LoVo (cell line): ENCODE results near the gene C2CD5.
"Not testable (repeated sequence)": the region's sequence is repeated elsewhere in the genome, so short reads cannot be mapped to it uniquely, and the experiment has no call there.

Source experiments
- DNase-seq: peaks from one replicate; pipeline ENCODE4 v3.0.0-alpha.2; 2016; ENCODE audit warnings: low spot score

The C2CD5 gene

GRCh38 chr12:22536346-22536945 is 7.9 kb downstream of the C2CD5 start:
- no peak for DNase-seq

GRCh38 chr12:22535478-22535877 is 8.9 kb downstream of the C2CD5 start:
- no peak for DNase-seq

DNA sequence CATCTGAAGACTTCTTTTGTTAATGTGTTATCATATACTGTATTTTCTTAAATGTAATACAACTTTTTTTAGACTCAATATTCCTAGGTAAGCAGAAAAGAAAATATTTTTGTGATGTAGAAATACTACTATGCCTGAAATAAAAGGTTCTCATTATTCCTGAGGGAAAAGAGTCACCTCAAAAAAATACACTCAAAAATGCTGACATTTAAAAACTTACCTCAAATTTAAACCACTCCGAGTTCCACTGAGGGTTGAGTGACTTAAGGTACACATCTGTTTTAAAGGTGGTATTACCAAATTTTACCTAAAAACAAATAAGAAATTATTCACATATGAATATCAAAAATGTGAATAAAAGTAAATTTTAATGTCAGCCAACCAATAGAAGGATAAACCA is 9.3 kb downstream of the C2CD5 start:
- no peak for DNase-seq

GRCh38 chr12:22533155-22533554 is 11.2 kb downstream of the C2CD5 start:
- no peak for DNase-seq

GRCh38 chr12:22532317-22532716 is 12.0 kb downstream of the C2CD5 start:
- no peak for DNase-seq

DNA sequence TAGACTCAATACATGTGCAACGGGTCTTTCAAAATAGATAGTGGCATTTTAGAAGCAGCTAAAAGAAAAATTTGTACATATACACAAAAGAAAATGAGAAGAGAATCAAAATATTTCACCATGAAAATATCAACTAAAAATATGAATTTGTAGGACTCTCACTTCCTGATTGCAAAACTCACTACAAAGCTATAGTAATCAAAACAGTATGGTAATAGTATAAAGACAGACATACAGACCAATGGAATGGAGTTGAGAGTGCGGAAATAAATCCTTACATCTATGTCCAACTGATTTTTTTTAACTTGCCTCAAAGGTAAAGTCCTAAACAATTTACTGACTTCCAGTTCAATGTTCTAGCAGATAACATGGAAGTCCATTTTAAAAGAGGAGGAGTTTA is 13.1 kb downstream of the C2CD5 start:
- DNase-seq: no peak

GRCh38 chr12:22529281-22530060 is 14.9 kb downstream of the C2CD5 start:
- DNase-seq: peak; percentile 32

DNA sequence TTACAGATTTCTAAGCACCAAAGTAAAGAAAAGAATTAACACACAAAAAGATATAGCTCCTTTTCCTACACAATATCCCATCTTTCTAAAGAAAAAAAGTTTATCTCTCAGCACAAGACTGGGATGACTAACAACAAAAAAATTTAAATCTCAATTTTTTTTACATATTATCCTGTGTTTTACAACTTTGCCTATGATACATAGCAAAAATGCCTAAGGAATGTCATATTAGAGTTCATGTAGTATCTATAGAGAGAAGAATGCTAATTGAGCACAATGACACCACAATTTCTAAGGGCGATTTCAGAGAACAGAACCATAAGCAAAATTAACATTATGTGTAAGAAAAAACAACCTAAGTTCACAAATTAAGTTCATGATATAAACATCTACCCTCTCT is 16.3 kb downstream of the C2CD5 start:
- DNase-seq: no peak

DNA sequence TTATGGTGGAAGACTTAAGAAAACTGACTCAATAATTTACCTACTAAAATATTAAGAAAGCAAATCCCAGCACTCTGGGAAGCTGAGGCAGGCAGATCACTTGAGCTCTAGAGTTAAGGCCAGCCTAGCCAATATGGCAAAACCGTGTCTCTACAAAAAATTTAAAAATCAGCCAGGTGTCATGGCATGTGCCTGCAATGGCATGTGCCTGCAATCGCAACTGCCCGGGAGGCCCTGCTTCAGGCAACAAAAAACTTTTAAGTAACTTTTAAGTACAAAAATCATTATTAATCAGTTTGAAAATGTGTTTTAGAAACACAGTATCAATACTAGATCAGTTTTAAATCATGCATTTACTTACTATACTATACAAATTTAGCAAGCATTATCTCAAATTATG is 17.5 kb downstream of the C2CD5 start:
- no peak for DNase-seq

- DNase-seq: no peak
Measured at GRCh38 chr12:22525426-22525825, 18.9 kb downstream of the C2CD5 start.

DNA sequence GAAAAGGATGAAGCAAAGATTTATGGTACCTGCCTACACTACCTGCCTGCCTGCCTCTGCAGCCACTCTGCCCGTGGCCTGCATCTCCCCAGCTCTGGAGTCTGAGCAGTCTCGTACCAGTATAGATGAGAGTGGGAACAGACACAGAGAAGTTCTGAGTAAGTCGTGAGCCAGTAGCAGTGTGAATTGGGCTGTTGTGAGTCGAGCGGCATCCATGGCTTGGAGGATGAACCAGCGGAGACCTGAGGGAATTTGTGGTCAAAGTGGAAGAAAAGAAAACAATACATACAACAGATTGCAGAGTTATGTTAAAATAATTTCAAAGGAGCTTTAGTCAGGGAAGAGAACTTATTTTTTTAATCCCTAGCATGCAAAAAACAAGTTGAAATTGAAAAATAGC is 25.3 kb downstream of the C2CD5 start:
- DNase-seq: no peak

- DNase-seq: no peak
Measured at GRCh38 chr12:22518060-22518719, 26.2 kb downstream of the C2CD5 start.

- no peak for DNase-seq
Measured at GRCh38 chr12:22514875-22515274, 29.5 kb downstream of the C2CD5 start.

- DNase-seq: no peak
Measured at GRCh38 chr12:22505826-22506225, 38.5 kb downstream of the C2CD5 start.

- DNase-seq: no peak
Measured at GRCh38 chr12:22500100-22500499, 44.2 kb downstream of the C2CD5 start.

GRCh38 chr12:22499445-22499844 is 44.9 kb downstream of the C2CD5 start:
- DNase-seq: no peak

GRCh38 chr12:22494319-22494718 is 50.0 kb downstream of the C2CD5 start:
- no peak for DNase-seq

DNA sequence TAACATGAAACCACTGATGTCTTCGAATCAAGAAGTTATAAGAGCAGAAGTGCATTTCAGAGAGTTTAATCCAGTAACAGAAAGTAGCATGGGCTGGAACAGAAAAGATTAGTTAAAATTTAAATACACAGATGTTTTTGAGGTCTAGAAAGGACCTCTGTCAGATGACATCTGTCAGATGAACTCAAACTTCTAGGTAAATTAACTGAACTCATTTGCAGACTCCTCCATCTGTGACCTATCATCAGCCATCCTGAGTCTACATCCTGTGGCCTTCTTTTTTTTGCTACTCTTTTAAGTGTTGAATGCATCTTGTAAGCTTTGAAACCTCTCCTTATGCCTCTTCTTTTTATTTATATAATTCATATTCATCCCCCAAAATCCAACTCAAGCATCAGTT is 53.3 kb downstream of the C2CD5 start:
- no peak for DNase-seq

DNA sequence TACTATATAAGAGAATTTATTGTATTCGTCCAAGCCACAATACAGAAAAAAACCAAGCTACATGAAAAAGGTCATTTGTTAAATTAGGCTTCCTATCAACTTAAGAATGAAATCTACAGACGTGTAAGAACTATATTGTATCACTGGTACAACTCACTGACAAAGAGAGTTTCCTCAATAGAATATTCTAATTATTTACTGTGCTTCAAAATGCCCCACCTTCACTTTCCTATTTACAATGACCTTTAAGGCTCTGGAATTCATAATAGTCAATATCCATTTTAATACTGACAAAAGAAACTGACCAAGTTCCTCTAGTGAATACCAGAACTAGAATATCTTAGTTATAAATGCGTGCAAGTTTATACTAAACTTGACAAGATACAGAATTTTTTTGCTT is 55.9 kb downstream of the C2CD5 start:
- no peak for DNase-seq

- DNase-seq: not testable (repeated sequence)
Measured at GRCh38 chr12:22487683-22488082, 56.7 kb downstream of the C2CD5 start.

- DNase-seq: no peak
Measured at GRCh38 chr12:22481547-22482104, 62.7 kb downstream of the C2CD5 start.

DNA sequence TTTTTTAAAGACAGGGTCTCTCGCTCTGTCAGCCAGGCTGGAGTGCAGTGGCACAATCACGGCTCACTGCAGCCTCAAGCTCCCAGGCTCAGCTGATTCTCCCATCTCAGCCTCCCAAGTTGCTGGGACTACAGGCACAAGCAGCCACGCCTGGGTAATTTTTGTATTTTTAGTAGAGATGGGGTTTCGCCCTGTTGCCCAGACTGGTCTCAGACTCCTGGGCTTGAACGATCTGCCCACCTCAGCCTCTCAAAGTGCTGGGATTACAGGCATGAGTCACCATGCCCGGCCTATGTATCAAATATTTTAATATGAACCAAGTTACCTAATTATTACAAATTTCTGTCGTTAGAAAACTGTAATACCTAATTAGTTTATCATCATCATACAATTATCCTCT is 63.5 kb downstream of the C2CD5 start:
- DNase-seq: not testable (repeated sequence)

GRCh38 chr12:22480016-22480415 is 64.3 kb downstream of the C2CD5 start:
- DNase-seq: no peak
